Measurements from ENCODE around the gene MAPK12.

DNA sequence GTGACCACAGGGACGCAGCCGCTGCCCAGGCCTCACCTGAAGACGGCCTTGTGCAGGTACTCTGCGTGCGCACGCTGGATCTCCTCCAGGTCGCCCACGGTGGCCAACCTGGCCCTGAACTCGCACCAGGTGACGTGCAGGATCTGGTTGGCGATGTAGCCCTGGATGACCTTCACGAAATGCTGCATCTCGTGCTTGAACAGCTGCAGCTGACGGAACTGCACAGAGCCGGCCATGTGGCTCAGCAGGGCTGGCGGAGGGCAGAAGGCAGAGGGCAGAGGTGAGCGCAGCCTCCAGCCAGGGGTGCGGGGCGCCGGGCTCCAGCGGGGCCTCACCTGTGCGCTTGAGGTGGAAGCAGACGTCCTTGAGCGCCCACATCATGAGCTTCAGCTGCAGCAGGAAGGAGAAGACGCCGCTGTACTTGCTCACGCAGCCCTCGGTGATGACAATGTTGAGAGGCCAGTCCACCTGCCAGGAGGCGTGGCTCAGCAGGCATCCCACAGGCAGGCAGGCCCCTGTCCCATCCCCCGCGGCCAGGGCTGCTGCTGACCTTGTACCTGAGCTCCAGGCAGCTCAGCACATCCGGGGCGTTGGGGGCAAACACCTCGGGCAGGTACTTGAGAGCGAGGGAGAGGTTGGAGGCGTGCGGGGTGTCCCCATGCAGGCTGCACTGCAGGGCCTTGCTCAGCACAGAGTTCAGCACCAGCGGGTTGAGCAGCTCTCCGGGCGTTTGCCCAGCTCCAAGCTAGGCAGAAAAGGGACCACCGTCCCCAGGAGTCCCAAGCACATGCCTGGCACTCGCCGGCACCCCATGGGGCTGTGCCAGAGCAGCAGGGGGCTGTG is 43.1 kb downstream of the MAPK12 start:
- TF ChIP-seq, protein P1, sequence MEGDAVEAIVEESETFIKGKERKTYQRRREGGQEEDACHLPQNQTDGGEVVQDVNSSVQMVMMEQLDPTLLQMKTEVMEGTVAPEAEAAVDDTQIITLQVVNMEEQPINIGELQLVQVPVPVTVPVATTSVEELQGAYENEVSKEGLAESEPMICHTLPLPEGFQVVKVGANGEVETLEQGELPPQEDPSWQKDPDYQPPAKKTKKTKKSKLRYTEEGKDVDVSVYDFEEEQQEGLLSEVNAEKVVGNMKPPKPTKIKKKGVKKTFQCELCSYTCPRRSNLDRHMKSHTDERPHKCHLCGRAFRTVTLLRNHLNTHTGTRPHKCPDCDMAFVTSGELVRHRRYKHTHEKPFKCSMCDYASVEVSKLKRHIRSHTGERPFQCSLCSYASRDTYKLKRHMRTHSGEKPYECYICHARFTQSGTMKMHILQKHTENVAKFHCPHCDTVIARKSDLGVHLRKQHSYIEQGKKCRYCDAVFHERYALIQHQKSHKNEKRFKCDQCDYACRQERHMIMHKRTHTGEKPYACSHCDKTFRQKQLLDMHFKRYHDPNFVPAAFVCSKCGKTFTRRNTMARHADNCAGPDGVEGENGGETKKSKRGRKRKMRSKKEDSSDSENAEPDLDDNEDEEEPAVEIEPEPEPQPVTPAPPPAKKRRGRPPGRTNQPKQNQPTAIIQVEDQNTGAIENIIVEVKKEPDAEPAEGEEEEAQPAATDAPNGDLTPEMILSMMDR (IDR thresholded peaks at IDR 0.05) = no peak
- no peak for TF ChIP-seq POLR2A (IDR thresholded peaks at IDR 0.05)
